GM18870 (cell line): ENCODE results near the gene YPEL5.

ENCODE experiments used
- ATAC-seq: cut with Tn5 transposase; IDR thresholded peaks from one replicate; pipeline ENCODE4 v1.9.1; 2021; ENCODE audit warnings: moderate library complexity; ENCODE audit not compliant: unreplicated experiment

YPEL5 gene

DNA sequence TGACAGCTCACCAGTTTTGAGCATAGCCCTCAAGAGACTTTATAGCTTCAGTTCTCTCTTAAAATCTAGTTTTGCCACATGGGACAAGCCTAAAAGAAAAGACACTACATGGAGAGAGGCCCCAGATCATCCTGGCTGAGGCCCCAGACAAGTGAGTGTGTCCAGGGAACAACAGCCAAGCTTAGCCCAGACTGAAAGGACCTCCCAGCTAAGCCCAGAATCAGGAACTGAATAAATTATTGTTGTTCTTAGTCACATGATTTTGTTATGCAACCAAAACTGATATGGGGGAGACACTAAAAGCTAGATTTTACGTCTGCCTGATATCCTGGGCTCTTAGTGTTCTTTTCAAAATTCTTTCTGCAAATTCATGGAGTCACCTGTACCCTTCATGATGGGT lies 55.2 kb downstream of the YPEL5 start:
- no peak for ATAC-seq

DNA sequence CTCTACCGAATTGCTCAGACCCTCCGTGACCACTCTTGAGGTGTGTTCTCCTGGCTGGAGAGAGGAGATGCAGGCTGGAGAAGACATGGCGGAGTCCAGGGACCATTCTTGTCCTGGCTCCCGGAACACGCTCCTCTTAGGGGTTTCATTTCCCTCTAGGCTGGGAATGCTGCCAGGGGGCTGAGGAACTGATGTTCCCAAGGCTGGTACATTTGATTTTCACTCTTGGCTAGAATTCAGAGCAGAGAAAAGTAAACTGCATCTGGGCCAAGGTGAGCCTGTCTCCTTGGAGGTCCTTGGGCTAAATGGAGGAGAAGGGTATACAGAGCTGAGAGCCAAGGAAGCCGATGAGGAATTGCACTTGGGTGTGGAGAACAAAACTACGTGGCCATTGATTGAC lies 56.3 kb downstream of the YPEL5 start:
- ATAC-seq, result no peak

DNA sequence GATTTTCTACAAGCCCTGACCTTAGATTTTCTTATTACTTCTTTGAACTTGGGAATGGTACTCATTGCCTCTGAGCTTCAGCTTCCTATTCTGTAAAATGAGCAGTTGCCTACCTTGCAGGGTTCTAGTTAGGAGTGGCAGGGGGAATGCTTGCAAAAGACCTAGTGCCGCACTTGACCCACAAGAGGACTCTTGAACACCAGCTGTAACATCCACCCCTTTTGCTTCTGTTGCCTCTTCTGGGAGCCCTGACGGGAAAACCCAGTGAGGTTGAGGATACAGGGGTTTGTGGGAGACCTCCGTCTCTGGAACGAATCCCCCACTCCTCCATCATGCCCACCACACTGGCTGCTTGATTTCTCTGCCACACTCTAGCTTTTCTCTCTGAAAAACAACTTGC lies 57.5 kb downstream of the YPEL5 start:
- no peak for ATAC-seq

DNA sequence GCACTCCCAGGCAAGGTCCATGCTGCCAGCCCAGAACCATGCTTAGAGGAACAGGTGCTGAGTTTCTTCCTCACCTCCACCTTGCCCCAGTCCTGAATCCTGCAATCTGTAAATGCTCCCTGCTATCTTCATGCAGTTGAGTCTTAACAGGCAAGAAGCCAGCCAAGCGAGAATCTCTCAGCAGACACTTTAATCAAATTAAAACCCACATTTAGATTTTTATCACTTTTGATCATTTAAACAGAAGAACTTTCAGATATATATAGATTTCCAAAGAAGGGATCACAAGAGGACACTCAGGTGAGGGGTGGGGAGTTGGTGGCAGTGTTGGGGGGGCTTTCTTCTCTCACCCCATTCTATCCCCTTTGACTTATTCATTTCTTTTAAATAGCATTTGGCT lies 58.6 kb downstream of the YPEL5 start:
- ATAC-seq, result no peak

DNA sequence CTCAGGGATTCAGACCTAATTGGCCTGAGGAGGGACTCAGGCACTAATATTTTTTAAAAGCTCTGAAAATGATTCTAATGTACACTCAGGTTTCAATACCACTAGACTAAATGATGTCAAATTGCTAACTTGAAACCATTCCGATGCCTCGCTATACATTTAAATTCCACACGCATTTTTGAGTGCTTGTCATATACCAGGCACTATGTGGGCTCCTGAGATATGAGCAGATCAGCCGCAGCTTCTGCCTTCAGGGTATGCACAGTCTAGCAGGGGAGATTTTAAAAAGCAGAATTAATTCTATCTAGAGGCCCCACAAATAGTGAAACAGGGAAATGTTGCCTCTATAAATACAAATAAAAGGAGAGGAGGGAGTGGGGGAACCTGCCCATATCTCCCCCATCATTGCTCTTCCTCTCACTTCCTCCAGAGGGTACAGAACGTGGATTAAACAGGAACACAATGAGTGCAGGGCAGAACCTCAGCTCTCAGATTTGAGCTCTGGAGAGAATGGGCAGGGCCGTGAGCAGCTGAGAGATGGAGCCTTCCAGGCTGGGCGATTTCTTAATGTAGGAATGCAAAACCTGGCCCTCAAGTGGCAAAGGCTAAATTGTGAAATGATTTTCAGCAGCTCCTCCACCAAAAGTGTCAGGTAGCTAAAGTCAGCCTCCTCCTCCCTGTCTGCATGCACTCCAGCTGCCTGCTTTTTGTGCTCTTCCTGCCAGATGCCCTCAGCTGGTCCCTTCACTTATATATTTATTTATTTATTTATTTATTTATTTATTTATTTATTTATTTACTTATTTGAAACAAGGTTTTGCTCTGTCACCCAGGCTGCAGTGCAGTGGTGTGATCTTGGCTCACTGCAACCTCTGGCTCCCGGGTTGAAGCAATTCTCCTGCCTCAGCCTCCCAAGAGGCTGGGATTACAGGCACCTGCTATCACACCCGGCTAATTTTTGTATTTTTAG lies 59.9 kb downstream of the YPEL5 start:
- no peak for ATAC-seq

DNA sequence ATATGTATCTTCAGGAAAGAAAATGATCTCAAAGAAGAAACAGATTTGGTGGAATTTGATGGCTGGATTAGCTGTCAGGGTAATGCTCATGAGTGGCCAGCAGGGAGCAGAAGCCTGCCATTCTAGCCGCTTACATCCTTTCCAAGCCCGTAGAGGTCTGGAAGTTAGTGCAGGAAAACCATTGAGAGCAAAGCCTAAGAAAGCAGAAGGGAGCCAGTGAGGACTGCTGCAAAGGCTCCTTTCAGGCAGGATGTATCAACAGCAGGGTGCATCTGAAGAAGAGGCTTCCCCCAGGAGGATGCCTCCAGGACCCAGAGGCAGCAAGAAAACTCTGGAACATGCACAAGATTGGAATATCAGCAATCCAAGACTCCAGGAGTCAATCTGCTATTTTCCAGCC lies 61.6 kb downstream of the YPEL5 start:
- ATAC-seq, result no peak

DNA sequence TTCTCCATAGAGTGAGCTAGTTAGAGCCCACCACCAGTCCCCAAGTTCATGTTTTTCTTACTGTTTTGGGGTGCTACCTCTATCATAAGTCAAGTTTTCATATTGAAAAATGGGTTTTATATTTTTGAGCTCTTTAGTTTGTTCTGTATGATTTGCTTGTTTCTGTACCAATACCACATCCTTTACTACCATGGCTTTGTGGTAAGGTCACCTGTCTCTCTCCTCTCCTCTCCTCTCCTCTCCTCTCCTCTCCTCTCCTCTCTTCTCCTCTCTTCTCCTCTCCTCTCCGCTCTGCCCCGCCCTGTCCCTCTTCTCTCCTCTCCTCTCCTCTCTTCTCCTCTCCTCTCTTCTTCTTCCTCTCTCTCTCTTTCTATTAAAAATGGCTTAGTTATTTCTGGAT lies 62.4 kb downstream of the YPEL5 start:
- ATAC-seq, result no peak
